Endodermal cell (in vitro differentiated cells): ENCODE data around the gene CTIF. TPM values are rescaled to one million over a fixed set of nuclear protein-coding genes. Genes with fewer than 3 reads are reported as not detected.

Source experiments
- DNase-seq: peaks from one replicate; pipeline ENCODE4 v3.0.0-alpha.2; 2017
- H3K27ac ChIP-seq: 2 replicates; pipeline ENCODE4 v1.5.1; 2013; ENCODE audit warnings: mild to moderate bottlenecking, low read depth, low read length, moderate library complexity
- H3K27me3 ChIP-seq: 2 replicates; pipeline ENCODE4 v1.6.1; 2013; ENCODE audit warnings: mild to moderate bottlenecking, low read length, moderate library complexity; ENCODE audit not compliant: insufficient read depth, control insufficient read depth, poor library complexity, severe bottlenecking
- H3K36me3 ChIP-seq: 2 replicates; pipeline ENCODE4 v1.7.0; 2013; ENCODE audit warnings: mild to moderate bottlenecking, low read length, moderate library complexity; ENCODE audit not compliant: control insufficient read depth, insufficient read depth
- H3K4me1 ChIP-seq: one replicate; pipeline ENCODE4 v1.7.0; 2013; ENCODE audit warnings: low read length; ENCODE audit not compliant: control insufficient read depth, insufficient read depth
- H3K4me3 ChIP-seq: 2 replicates; pipeline ENCODE4 v1.5.1; 2013; ENCODE audit warnings: mild to moderate bottlenecking, low read length, moderate library complexity
- H3K9ac ChIP-seq: 2 replicates; pipeline ENCODE4 v1.6.1; 2013; ENCODE audit warnings: mild to moderate bottlenecking, low read length, moderate library complexity; ENCODE audit not compliant: poor library complexity, severe bottlenecking; ENCODE audit errors: extremely low read depth
- H3K9me3 ChIP-seq: 2 replicates; pipeline ENCODE4 v1.6.1; 2013; ENCODE audit warnings: mild to moderate bottlenecking, low read length, moderate library complexity; ENCODE audit not compliant: control insufficient read depth
- H3K27ac Mint-ChIP-seq: 2 replicates; pipeline ENCODE4 v1.8.0; 2020; ENCODE audit warnings: mixed read lengths
- H3K27me3 Mint-ChIP-seq: 2 replicates; pipeline ENCODE4 v1.8.0; 2021; ENCODE audit warnings: mild to moderate bottlenecking, mixed read lengths; ENCODE audit not compliant: insufficient read depth
- H3K36me3 Mint-ChIP-seq: 2 replicates; pipeline ENCODE4 v1.8.0; 2020; ENCODE audit warnings: low read depth, mixed read lengths
- H3K4me1 Mint-ChIP-seq: 2 replicates; pipeline ENCODE4 v1.8.0; 2020; ENCODE audit warnings: mixed read lengths
- H3K4me3 Mint-ChIP-seq: 2 replicates; pipeline ENCODE4 v1.8.0; 2020; ENCODE audit warnings: mild to moderate bottlenecking, moderate library complexity, mixed read lengths
- H3K9me3 Mint-ChIP-seq: 2 replicates; pipeline ENCODE4 v1.8.0; 2020; ENCODE audit warnings: mild to moderate bottlenecking, mixed read lengths
- WGBS, 2 experiments: methylation state at CpG; one replicate each; pipeline versions ENCODE4 v1.1.5 to v1.1.7; 2013; ENCODE audit warnings: missing lambda C conversion rate in 2 of 2, mixed read lengths in 1 of 2; ENCODE audit not compliant: insufficient coverage in 1 of 2, insufficient read length in 1 of 2; 5-methylcytosine and 5-hydroxymethylcytosine counted together
- microRNA-seq: library from miRNA; unstranded; fragments of <30 nt; microRNA quantifications from one replicate; pipeline ENCODE4 v1.2.0, GENCODE V29; 2020; ENCODE audit warnings: borderline microRNAs expressed
- total RNA-seq, 2 donors: library from RNA; stranded (reverse); fragmentation: NEBNext Ultra II Directional in 1 of 2; extraction: Animal tissue kit (Norgen Biotek cat#: 25700) in 1 of 2; gene quantifications; 2 replicates in 1 of 2; 3 replicates in 1 of 2; pipeline ENCODE4 v1.2.1, GENCODE V29; 2021
- TF ChIP-seq, protein P1 (sequence below): fragments of 200-600 bp; sonication (generic); conservative IDR thresholded peaks from 2 replicates; pipeline ENCODE4 v1.5.0; 2021; ENCODE audit warnings: antibody characterized with exemption, mild to moderate bottlenecking

CTIF gene
- total RNA-seq, 2 donors from 2014 or later, result 33.8 to 41.6 TPM

DNA sequence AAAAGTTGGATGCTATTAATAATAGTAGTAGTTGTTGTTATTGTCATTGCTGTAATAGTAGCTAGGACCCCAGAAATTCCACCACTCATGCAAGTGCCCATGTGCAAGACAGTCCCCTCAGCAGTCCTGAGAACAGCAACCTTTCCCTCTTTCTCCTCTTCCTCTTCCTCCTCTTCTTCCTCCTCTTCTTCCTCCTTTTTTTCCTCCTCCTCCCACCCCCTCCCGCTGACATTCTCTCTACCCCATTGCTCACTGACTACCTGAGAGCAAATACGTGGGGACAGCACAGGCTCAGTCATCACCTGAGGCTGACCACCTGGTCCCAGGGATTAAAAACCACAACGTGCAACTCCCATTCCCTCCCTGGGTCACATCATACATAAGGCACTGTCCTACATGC is 370.1 kb downstream of the CTIF start:
- no peaks in the 10 kb centered on the region for H3K4me1 Mint-ChIP-seq

GRCh38 chr18:48909721-48910120 is 370.9 kb downstream of the CTIF start:
- no peaks in the 10 kb centered on the region for H3K27me3 ChIP-seq
- H3K9me3 Mint-ChIP-seq, result peaks cover 4% of the 10 kb centered on the region
- H3K9me3 ChIP-seq, result peaks cover 5% of the 10 kb centered on the region
- no peak overlapping the region for H3K27ac ChIP-seq
- H3K4me3 Mint-ChIP-seq, result no peak overlapping the region
- H3K4me1 Mint-ChIP-seq, result peaks cover 6% of the 10 kb centered on the region
- H3K27me3 Mint-ChIP-seq, result peaks cover 5% of the 10 kb centered on the region
- H3K36me3 Mint-ChIP-seq, result no peaks in the 10 kb centered on the region
- no peak overlapping the region for H3K4me3 ChIP-seq
- no peaks in the 10 kb centered on the region for H3K36me3 ChIP-seq
- TF ChIP-seq, protein P1, sequence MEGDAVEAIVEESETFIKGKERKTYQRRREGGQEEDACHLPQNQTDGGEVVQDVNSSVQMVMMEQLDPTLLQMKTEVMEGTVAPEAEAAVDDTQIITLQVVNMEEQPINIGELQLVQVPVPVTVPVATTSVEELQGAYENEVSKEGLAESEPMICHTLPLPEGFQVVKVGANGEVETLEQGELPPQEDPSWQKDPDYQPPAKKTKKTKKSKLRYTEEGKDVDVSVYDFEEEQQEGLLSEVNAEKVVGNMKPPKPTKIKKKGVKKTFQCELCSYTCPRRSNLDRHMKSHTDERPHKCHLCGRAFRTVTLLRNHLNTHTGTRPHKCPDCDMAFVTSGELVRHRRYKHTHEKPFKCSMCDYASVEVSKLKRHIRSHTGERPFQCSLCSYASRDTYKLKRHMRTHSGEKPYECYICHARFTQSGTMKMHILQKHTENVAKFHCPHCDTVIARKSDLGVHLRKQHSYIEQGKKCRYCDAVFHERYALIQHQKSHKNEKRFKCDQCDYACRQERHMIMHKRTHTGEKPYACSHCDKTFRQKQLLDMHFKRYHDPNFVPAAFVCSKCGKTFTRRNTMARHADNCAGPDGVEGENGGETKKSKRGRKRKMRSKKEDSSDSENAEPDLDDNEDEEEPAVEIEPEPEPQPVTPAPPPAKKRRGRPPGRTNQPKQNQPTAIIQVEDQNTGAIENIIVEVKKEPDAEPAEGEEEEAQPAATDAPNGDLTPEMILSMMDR, result no peak
- H3K27ac Mint-ChIP-seq, result no peak overlapping the region
- whole genome bisulfite sequencing, 2 experiments, result 90 to 97% methylated on average over 5 to 6 of the region's 6 CpGs
- H3K9ac ChIP-seq, result no peak overlapping the region
- H3K4me1 ChIP-seq, result no peaks in the 10 kb centered on the region
- no peak for DNase-seq

More for the DNA sequence above, 370.1 kb downstream of the CTIF start:
- Mint-ChIP-seq H3K27me3 (peaks cover 6% of the 10 kb centered on the region), H3K9me3 (peaks cover 12% of the 10 kb centered on the region), H3K4me3 (no peak overlapping the region), H3K27ac (no peak overlapping the region), H3K36me3 (peaks cover 3% of the 10 kb centered on the region)
- no peak for DNase-seq
- Histone ChIP-seq H3K4me1 (no peaks in the 10 kb centered on the region), H3K9me3 (peaks cover 9% of the 10 kb centered on the region), H3K36me3 (no peaks in the 10 kb centered on the region), H3K9ac (no peak overlapping the region), H3K27me3 (no peaks in the 10 kb centered on the region), H3K27ac (no peak overlapping the region), H3K4me3 (no peak overlapping the region)
- TF ChIP-seq, protein P1, result no peak
- 88 to 93% methylated on average over 2 to 3 of the region's 3 CpGs for WGBS, 2 experiments

DNA sequence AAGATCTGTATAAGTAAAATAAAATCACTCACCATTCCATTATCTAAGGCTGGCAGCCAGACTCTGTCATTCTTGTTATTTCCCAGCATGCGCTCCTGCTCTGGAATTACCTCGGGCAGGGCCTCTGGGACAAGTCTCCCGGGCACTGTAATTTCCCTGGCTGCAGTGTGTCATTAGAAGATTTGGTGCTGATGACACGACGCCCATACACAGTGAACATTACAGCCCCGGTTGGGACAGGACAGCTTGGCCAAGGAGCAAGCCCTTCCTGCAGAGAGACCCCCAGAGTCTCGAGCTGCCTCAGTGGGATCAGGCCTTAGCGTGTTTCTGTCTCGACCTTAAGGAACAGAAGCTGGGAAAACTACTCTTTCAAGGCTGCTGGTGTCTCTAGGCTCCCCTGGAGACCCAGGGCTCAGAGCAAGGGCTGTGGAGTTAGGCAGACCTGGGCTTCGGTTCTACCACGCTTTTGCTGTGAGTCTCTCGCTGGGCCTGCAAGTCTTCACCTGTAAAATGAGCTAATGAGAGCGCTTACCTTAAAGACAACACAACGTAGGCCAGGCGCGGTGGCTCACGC is 372.2 kb downstream of the CTIF start:
- Mint-ChIP-seq H3K9me3 (no peaks in the 10 kb centered on the region), H3K4me3 (no peak overlapping the region), H3K27ac (no peak overlapping the region), H3K36me3 (no peaks in the 10 kb centered on the region), H3K27me3 (no peaks in the 10 kb centered on the region), H3K4me1 (peaks cover 7% of the 10 kb centered on the region)
- DNase-seq, result peak; percentile 46
- Histone ChIP-seq H3K27ac (no peak overlapping the region), H3K4me1 (peaks cover 6% of the 10 kb centered on the region), H3K9me3 (no peaks in the 10 kb centered on the region), H3K27me3 (no peaks in the 10 kb centered on the region), H3K9ac (no peak overlapping the region), H3K36me3 (no peaks in the 10 kb centered on the region), H3K4me3 (no peak overlapping the region)
- WGBS, 2 experiments, result 95 to 96% methylated on average over 14 to 17 of the region's 17 CpGs
- TF ChIP-seq, protein P1, result no peak

Small RNA genes within 50 kb of the gene (microRNA-seq; reads per million reads assigned to microRNA genes)
- not detected for gene MIR4743

Other genes with a start within 250 kb of the CTIF start
- under 1 TPM; 0.31 to 0.62 TPM for gene ZBTB7C, start 129.6 kb upstream of the CTIF start, total RNA-seq